HG02840 (cell line): ENCODE measurements around the gene HNRNPCL2.
"Not testable (repeated sequence)": the region's sequence is repeated elsewhere in the genome, so short reads cannot be mapped to it uniquely, and the experiment has no call there.

Source experiments
- ATAC-seq: cut with Tn5 transposase; IDR thresholded peaks from one replicate; pipeline ENCODE4 v1.9.1; 2021; ENCODE audit warnings: mild to moderate bottlenecking, moderate library complexity, moderate number of reproducible peaks; ENCODE audit not compliant: unreplicated experiment, low FRiP score

Gene HNRNPCL2

GRCh38 chr1:13116754-13117153 is at the start of gene HNRNPCL2:
Gene HNRNPCL2 (minus strand): TSS chr1:13116854. CDS start chr1:13116400, 454 bp downstream.
- ATAC-seq = not testable (repeated sequence)

GRCh38 chr1:13165531-13165930 is 48.9 kb upstream of the HNRNPCL2 start, which contains the start of gene HNRNPCL4:
Gene HNRNPCL4 (minus strand): TSS chr1:13165631. CDS start chr1:13165467, 164 bp downstream.
- not testable (repeated sequence) for ATAC-seq

- not testable (repeated sequence) for ATAC-seq
These were observed 39.3 kb upstream of the HNRNPCL2 start, which contains the start of gene PRAMEF26 for GRCh38 chr1:13155909-13156308. Gene PRAMEF26 (minus strand): TSS chr1:13156009. CDS start chr1:13153095, 2,914 bp downstream.

- not testable (repeated sequence) for ATAC-seq
These were observed 46.2 kb downstream of the HNRNPCL2 start, which contains the start of gene PRAMEF25 for GRCh38 chr1:13070474-13070873. Gene PRAMEF25 (plus strand): TSS chr1:13070774. CDS start chr1:13073694, 2,920 bp downstream.
